ENCODE data around the gene CLCNKA.
"Not testable (repeated sequence)": the region's sequence is repeated elsewhere in the genome, so short reads cannot be mapped to it uniquely, and the experiment has no call there.

CLCNKA gene

GRCh38 chr1:16055613-16056520 is 34.0 kb downstream of the CLCNKA start:
- peak; percentile 99 for TF ChIP-seq CTCF (IDR thresholded peaks at IDR 0.05; ENCODE audit: borderline replicate concordance, insufficient read depth, low read depth, low read length)
- H3K4me3 ChIP-seq (ENCODE audit: low read depth, low read length) = no peak overlapping the region

- H3K4me3 ChIP-seq (ENCODE audit: low read depth, low read length) = not testable (repeated sequence)
These were observed 34.7 kb downstream of the CLCNKA start for GRCh38 chr1:16056521-16056912.

- not testable (repeated sequence) for H3K4me3 ChIP-seq (ENCODE audit: low read depth, low read length)
These were observed 35.6 kb downstream of the CLCNKA start for GRCh38 chr1:16057314-16057915.

GRCh38 chr1:16058394-16059120 is 36.7 kb downstream of the CLCNKA start:
- not testable (repeated sequence) for H3K4me3 ChIP-seq (ENCODE audit: low read depth, low read length)

GRCh38 chr1:16061266-16061665 is 39.4 kb downstream of the CLCNKA start:
- no peak for TF ChIP-seq CTCF (IDR thresholded peaks at IDR 0.05; ENCODE audit: borderline replicate concordance, insufficient read depth, low read depth, low read length)
- no peak overlapping the region for H3K4me3 ChIP-seq (ENCODE audit: low read depth, low read length)

- H3K4me3 ChIP-seq (ENCODE audit: low read depth, low read length) = not testable (repeated sequence)
These were observed 40.3 kb downstream of the CLCNKA start for GRCh38 chr1:16061989-16062686.

- H3K4me3 ChIP-seq (ENCODE audit: low read depth, low read length) = not testable (repeated sequence)
These were observed 40.8 kb downstream of the CLCNKA start for GRCh38 chr1:16062687-16063075.

- no peak for TF ChIP-seq CTCF (IDR thresholded peaks at IDR 0.05; ENCODE audit: borderline replicate concordance, insufficient read depth, low read depth, low read length)
- H3K4me3 ChIP-seq (ENCODE audit: low read depth, low read length) = no peak overlapping the region
These were observed 41.5 kb downstream of the CLCNKA start for GRCh38 chr1:16063226-16063829.

GRCh38 chr1:16063921-16064320 is 42.1 kb downstream of the CLCNKA start:
- H3K4me3 ChIP-seq (ENCODE audit: low read depth, low read length) = no peak overlapping the region
- TF ChIP-seq CTCF (IDR thresholded peaks at IDR 0.05; ENCODE audit: borderline replicate concordance, insufficient read depth, low read depth, low read length) = no peak

All from GM12875 (cell line).